EH (cell line): ENCODE results near the gene TMIE.

Experiments used
- DNase-seq: peaks from one replicate; pipeline ENCODE4 v3.0.0-alpha.2; 2015; ENCODE audit warnings: low read depth

TMIE gene

GRCh38 chr3:46701181-46701939 lies at the start of gene TMIE:
Gene TMIE (plus strand): TSS chr3:46701392. CDS start chr3:46701488, 96 bp downstream.
- DNase-seq = peak; percentile 15

- no peak for DNase-seq
Measured at GRCh38 chr3:46655271-46655670, 45.9 kb upstream of the TMIE start.

- DNase-seq = peak; percentile 26
Measured at GRCh38 chr3:46656778-46657556, 44.2 kb upstream of the TMIE start.

- DNase-seq = peak; percentile 61
Measured at GRCh38 chr3:46659285-46659684, 41.9 kb upstream of the TMIE start.

GRCh38 chr3:46660003-46660402 lies 41.2 kb upstream of the TMIE start:
- DNase-seq = peak; percentile 36

GRCh38 chr3:46660543-46661523 lies 40.4 kb upstream of the TMIE start:
- DNase-seq = peak; percentile 62

GRCh38 chr3:46661776-46662766 lies 39.1 kb upstream of the TMIE start:
- DNase-seq = no peak

- peak; percentile 52 for DNase-seq
Measured at GRCh38 chr3:46662771-46663551, 38.2 kb upstream of the TMIE start.

- peak; percentile 27 for DNase-seq
Measured at GRCh38 chr3:46663591-46664135, 37.5 kb upstream of the TMIE start.

GRCh38 chr3:46664188-46664970 lies 36.8 kb upstream of the TMIE start:
- DNase-seq = no peak

GRCh38 chr3:46664971-46665762 lies 36.0 kb upstream of the TMIE start:
- no peak for DNase-seq

GRCh38 chr3:46665763-46666452 lies 35.3 kb upstream of the TMIE start:
- no peak for DNase-seq

- DNase-seq = no peak
Measured at GRCh38 chr3:46666453-46666845, 34.7 kb upstream of the TMIE start.

- DNase-seq = no peak
Measured at GRCh38 chr3:46667061-46667621, 34.1 kb upstream of the TMIE start.

GRCh38 chr3:46667657-46668056 lies 33.5 kb upstream of the TMIE start:
- no peak for DNase-seq

GRCh38 chr3:46668116-46668515 lies 33.1 kb upstream of the TMIE start:
- DNase-seq = no peak

GRCh38 chr3:46668591-46668990 lies 32.6 kb upstream of the TMIE start:
- no peak for DNase-seq
